Measurements from ENCODE around the gene ISM2. TPM values are rescaled to one million over a fixed set of nuclear protein-coding genes. Genes with fewer than 3 reads are reported as not detected.
"Not testable (repeated sequence)": the region's sequence is repeated elsewhere in the genome, so short reads cannot be mapped to it uniquely, and the experiment has no call there.

ISM2 gene
- total RNA-seq (10 to 100 TPM in 1 of 2 donors, 1 to 10 TPM in 1; 6.2 to 28.7 TPM), polyA plus RNA-seq (ENCODE audit: insufficient read depth, low read depth, low replicate concordance) (4.4 TPM)
- long read RNA-seq, donor 1 = 0 reads
- long read RNA-seq, donor 2 = 0 reads

- Histone ChIP-seq H3K4me3 (peak within 1 kb of the TSS; percentile 55 to 70), H3K27me3 (no peaks in the 10 kb centered on the region), H3K9me3 (no peaks in the 10 kb centered on the region), H3K4me1 (peaks cover 15% of the 10 kb centered on the region), H3K27ac (no peak within 1 kb of the TSS), H3K36me3 (ENCODE audit: low read depth, missing control alignments) (no peaks in the 10 kb centered on the region)
- WGBS, 2 donors = 10 to 13% methylated on average over 10 to 25 of the region's 104 CpGs
- intact Hi-C loops (cut with DNase I; ENCODE audit: low total_unique reads) = no loop called here
- no peak for TF ChIP-seq CTCF (IDR thresholded peaks at IDR 0.05)
- no peak for TF ChIP-seq POLR2A (IDR thresholded peaks at IDR 0.05)
- DNase-seq = peak; percentile 64
These were observed at the start of gene ISM2 for GRCh38 chr14:77498120-77498979. Gene ISM2 (minus strand): TSS chr14:77498816. CDS start chr14:77498793, 23 bp downstream.

- H3K36me3 ChIP-seq (ENCODE audit: low read depth, missing control alignments) = no peaks in the 10 kb centered on the region
- intact Hi-C loops (cut with DNase I; ENCODE audit: low total_unique reads) = no loop called here
- H3K9me3 ChIP-seq = no peaks in the 10 kb centered on the region
- no peak overlapping the region for H3K4me3 ChIP-seq
- H3K27me3 ChIP-seq = no peaks in the 10 kb centered on the region
- no peak overlapping the region for H3K27ac ChIP-seq
- no peak for DNase-seq
- H3K4me1 ChIP-seq = peaks cover 13% of the 10 kb centered on the region
- WGBS, 2 donors = 71 to 76% methylated on average over 8 of the region's 8 CpGs
- TF ChIP-seq POLR2A (IDR thresholded peaks at IDR 0.05) (no peak), CTCF (IDR thresholded peaks at IDR 0.05) (no peak)
These were observed 49.0 kb upstream of the ISM2 start for GRCh38 chr14:77547512-77548180.

GRCh38 chr14:77545171-77545570 is 46.6 kb upstream of the ISM2 start:
- peaks cover 24% of the 10 kb centered on the region for H3K4me1 ChIP-seq
- DNase-seq; H3K27me3 ChIP-seq; H3K9me3 ChIP-seq; H3K4me3 ChIP-seq; H3K36me3 ChIP-seq (ENCODE audit: low read depth, missing control alignments); intact Hi-C loops (cut with DNase I; ENCODE audit: low total_unique reads); H3K27ac ChIP-seq: not testable (repeated sequence)
- 90 to 94% methylated on average over 11 of the region's 11 CpGs for WGBS, 2 donors

GRCh38 chr14:77544571-77544970 is 46.0 kb upstream of the ISM2 start:
- no peak for TF ChIP-seq POLR2A (IDR thresholded peaks at IDR 0.05)
- no peak for TF ChIP-seq CTCF (IDR thresholded peaks at IDR 0.05)
- Histone ChIP-seq H3K4me1 (peaks cover 24% of the 10 kb centered on the region), H3K36me3 (ENCODE audit: low read depth, missing control alignments) (no peaks in the 10 kb centered on the region), H3K27ac (peak overlapping the region; percentile 14 to 73), H3K9me3 (no peaks in the 10 kb centered on the region), H3K4me3 (no peak overlapping the region), H3K27me3 (no peaks in the 10 kb centered on the region)
- DNase-seq = no peak
- WGBS, 2 donors = 74 to 89% methylated on average over 2 of the region's 2 CpGs
- intact Hi-C loops (cut with DNase I; ENCODE audit: low total_unique reads) = loop anchor here (5.0 kb wide), 1 partner anchor 77 kb away; no protein-coding TSS in a partner anchor

GRCh38 chr14:77543637-77544334 is 45.2 kb upstream of the ISM2 start:
- Histone ChIP-seq H3K27me3 (no peaks in the 10 kb centered on the region), H3K36me3 (ENCODE audit: low read depth, missing control alignments) (no peaks in the 10 kb centered on the region), H3K4me1 (peaks cover 24% of the 10 kb centered on the region), H3K4me3 (no peak overlapping the region), H3K27ac (peak overlapping the region; percentile 14 to 73), H3K9me3 (no peaks in the 10 kb centered on the region)
- intact Hi-C loops (cut with DNase I; ENCODE audit: low total_unique reads) = loop anchor here (5.0 kb wide), 1 partner anchor 76 kb away; no protein-coding TSS in a partner anchor
- 81 to 83% methylated on average over 3 of the region's 3 CpGs for WGBS, 2 donors
- no peak for TF ChIP-seq POLR2A (IDR thresholded peaks at IDR 0.05)
- TF ChIP-seq CTCF (IDR thresholded peaks at IDR 0.05) = no peak
- DNase-seq = no peak

Measured in testis (tissue), 5 donors.